Sigmoid colon (tissue), 4 donors: ENCODE results near the gene HCN3.

Experiments used
- EP300 ChIP-seq, 4 donors: sonication (generic); formaldehyde crosslinking; IDR thresholded peaks; one replicate each; pipeline ENCODE4 v1.6.1; 2017; ENCODE audit warnings: antibody characterized with exemption in 4 of 4
- POLR2A ChIP-seq, 2 donors: fragments of 450-650 bp; IDR thresholded peaks; one replicate each; pipeline ENCODE4 v1.6.1; 2016; ENCODE audit warnings: antibody characterized with exemption in 2 of 2, mild to moderate bottlenecking in 2 of 2, moderate library complexity in 2 of 2
- POLR2AphosphoS5 ChIP-seq, 4 donors: sonication (generic); formaldehyde crosslinking; IDR thresholded peaks; one replicate each; pipeline ENCODE4 v1.6.1; 2017; ENCODE audit warnings: antibody characterized with exemption in 4 of 4
- TF ChIP-seq, protein P1 (sequence below), 4 experiments: fragments of 450-650 bp in 3 of 4; fragments of 200-600 bp in 1 of 4; IDR thresholded peaks; one replicate each; pipeline ENCODE4 v1.5.1; 2016 to 2019; ENCODE audit warnings: antibody characterized with exemption in 4 of 4, mild to moderate bottlenecking in 3 of 4, moderate library complexity in 2 of 4

- TF ChIP-seq, protein P1, sequence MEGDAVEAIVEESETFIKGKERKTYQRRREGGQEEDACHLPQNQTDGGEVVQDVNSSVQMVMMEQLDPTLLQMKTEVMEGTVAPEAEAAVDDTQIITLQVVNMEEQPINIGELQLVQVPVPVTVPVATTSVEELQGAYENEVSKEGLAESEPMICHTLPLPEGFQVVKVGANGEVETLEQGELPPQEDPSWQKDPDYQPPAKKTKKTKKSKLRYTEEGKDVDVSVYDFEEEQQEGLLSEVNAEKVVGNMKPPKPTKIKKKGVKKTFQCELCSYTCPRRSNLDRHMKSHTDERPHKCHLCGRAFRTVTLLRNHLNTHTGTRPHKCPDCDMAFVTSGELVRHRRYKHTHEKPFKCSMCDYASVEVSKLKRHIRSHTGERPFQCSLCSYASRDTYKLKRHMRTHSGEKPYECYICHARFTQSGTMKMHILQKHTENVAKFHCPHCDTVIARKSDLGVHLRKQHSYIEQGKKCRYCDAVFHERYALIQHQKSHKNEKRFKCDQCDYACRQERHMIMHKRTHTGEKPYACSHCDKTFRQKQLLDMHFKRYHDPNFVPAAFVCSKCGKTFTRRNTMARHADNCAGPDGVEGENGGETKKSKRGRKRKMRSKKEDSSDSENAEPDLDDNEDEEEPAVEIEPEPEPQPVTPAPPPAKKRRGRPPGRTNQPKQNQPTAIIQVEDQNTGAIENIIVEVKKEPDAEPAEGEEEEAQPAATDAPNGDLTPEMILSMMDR (IDR thresholded peaks at IDR 0.05) = no peak
- no peak for TF ChIP-seq EP300 (IDR thresholded peaks at IDR 0.05)
- no peak for TF ChIP-seq POLR2AphosphoS5 (IDR thresholded peaks at IDR 0.05)
- TF ChIP-seq POLR2A (IDR thresholded peaks at IDR 0.05) = no peak
Measured at GRCh38 chr1:155251566-155251965, 25.7 kb upstream of the HCN3 start.
